ENCODE measurements around the gene RFNG. TPM values are rescaled to one million over a fixed set of nuclear protein-coding genes. Genes with fewer than 3 reads are reported as not detected.

Gene RFNG
- total and polyA plus RNA-seq, 9 donors = 20.9 to 61.3 (median 44.7) TPM

DNA sequence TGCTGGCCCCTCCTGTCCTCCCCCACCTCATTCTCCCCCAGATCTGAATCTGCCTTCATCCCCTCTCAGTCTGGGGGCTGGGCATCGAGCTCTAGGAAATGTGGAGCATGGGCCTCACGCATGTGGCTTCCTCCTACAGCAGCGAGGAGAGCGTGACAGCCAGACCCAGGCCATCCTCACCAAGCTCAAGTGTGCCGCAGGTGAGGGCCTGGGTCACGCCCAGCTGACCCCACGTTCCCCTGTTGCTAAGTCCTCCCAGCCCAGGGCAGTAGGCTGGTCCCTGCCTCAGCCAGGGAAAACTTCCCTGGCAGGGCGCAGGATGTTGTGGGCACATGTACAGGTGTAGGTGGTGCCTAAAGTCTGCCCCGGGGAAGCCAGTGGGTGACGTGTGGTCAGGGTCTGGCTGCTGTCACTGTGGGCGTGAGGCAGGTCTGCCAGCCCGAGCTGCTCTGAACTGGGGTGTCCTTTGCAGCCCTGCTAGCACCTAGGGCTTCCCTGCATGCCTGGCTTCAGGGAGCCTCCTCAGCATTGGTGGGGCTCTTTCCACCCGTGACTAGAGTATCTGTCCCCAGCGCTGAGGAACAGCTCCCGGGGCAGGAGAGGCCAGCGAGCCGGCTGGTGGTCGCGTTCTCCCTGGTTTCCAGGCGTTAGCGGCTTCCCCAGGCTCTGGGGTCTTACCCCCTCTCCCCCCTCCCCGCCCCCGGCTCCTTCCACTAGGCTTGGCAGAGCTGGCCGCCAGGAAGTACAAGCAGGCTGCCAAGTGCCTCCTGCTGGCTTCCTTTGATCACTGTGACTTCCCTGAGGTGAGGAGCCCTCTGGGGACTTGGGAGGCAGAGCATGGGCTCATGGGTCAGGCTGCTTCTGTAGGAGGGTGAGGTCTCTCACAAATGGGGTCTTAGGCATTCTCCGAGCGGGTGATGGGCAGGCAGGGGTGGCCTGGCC is 3.7 kb upstream of the RFNG start:
- intact Hi-C loops (cut with DNase I) = loop anchor here in 1 of 4 donors (10.0 kb wide), 1 partner anchor 60 kb away; no protein-coding TSS in a partner anchor
- H3K4me1 ChIP-seq (ENCODE audit: insufficient read depth) = peaks cover 6% of the 10 kb centered on the region
- no peak overlapping the region for H3K27ac ChIP-seq
- whole genome bisulfite sequencing, 3 donors = 74 to 80% (median 76%) methylated on average over 26 of the region's 26 CpGs
- no peaks in the 10 kb centered on the region for H3K27me3 ChIP-seq
- no peak for TF ChIP-seq EP300 (IDR thresholded peaks at IDR 0.05)
- no peak for TF ChIP-seq POLR2A (IDR thresholded peaks at IDR 0.05)
- TF ChIP-seq, protein P1, sequence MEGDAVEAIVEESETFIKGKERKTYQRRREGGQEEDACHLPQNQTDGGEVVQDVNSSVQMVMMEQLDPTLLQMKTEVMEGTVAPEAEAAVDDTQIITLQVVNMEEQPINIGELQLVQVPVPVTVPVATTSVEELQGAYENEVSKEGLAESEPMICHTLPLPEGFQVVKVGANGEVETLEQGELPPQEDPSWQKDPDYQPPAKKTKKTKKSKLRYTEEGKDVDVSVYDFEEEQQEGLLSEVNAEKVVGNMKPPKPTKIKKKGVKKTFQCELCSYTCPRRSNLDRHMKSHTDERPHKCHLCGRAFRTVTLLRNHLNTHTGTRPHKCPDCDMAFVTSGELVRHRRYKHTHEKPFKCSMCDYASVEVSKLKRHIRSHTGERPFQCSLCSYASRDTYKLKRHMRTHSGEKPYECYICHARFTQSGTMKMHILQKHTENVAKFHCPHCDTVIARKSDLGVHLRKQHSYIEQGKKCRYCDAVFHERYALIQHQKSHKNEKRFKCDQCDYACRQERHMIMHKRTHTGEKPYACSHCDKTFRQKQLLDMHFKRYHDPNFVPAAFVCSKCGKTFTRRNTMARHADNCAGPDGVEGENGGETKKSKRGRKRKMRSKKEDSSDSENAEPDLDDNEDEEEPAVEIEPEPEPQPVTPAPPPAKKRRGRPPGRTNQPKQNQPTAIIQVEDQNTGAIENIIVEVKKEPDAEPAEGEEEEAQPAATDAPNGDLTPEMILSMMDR (IDR thresholded peaks at IDR 0.05) = no peak
- no peak overlapping the region for H3K4me3 ChIP-seq
- peak in 1 of 5 donors; percentile 11 for DNase-seq
- H3K36me3 ChIP-seq = no peaks in the 10 kb centered on the region
- H3K9me3 ChIP-seq = no peaks in the 10 kb centered on the region

DNA sequence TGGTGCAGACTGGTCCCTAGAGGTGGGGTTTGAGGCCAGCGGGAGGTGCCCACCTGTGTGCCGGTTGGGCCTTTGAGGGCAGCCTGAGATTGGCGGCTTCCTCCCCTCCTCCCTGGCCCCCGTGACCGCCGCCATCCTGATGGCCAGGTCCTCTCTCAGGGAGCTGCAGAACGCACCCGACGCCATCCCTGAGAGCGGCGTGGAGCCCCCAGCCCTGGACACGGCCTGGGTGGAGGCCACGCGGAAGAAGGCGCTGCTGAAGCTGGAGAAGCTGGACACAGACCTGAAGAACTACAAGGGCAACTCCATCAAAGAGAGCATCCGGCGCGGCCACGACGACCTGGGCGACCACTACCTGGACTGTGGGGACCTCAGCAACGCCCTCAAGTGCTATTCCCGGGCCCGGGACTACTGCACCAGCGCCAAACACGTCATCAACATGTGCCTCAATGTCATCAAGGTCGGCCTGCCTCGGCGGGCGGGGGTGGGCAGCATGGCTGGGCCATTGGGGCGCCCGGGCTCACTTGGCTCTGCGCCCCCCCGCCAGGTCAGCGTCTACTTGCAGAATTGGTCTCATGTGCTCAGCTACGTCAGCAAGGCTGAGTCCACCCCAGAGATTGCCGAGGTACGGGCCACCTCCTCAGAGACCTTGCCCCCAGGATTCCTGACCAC is 2.9 kb upstream of the RFNG start:
- 80 to 85% (median 83%) methylated on average over 36 to 38 of the region's 38 CpGs for WGBS, 3 donors
- Histone ChIP-seq H3K36me3 (no peaks in the 10 kb centered on the region), H3K4me1 (ENCODE audit: insufficient read depth) (peaks cover 9% of the 10 kb centered on the region), H3K27ac (no peak overlapping the region), H3K27me3 (no peaks in the 10 kb centered on the region), H3K9me3 (no peaks in the 10 kb centered on the region), H3K4me3 (no peak overlapping the region)
- DNase-seq = peak in 3 of 5 donors; percentile 25 to 38 (median 27)
- TF ChIP-seq EP300 (IDR thresholded peaks at IDR 0.05) = no peak
- no peak for TF ChIP-seq POLR2A (IDR thresholded peaks at IDR 0.05)
- TF ChIP-seq, protein P1 (IDR thresholded peaks at IDR 0.05) = no peak
- intact Hi-C loops (cut with DNase I) = loop anchor here in 1 of 4 donors (10.0 kb wide), 1 partner anchor 60 kb away; no protein-coding TSS in a partner anchor

DNA sequence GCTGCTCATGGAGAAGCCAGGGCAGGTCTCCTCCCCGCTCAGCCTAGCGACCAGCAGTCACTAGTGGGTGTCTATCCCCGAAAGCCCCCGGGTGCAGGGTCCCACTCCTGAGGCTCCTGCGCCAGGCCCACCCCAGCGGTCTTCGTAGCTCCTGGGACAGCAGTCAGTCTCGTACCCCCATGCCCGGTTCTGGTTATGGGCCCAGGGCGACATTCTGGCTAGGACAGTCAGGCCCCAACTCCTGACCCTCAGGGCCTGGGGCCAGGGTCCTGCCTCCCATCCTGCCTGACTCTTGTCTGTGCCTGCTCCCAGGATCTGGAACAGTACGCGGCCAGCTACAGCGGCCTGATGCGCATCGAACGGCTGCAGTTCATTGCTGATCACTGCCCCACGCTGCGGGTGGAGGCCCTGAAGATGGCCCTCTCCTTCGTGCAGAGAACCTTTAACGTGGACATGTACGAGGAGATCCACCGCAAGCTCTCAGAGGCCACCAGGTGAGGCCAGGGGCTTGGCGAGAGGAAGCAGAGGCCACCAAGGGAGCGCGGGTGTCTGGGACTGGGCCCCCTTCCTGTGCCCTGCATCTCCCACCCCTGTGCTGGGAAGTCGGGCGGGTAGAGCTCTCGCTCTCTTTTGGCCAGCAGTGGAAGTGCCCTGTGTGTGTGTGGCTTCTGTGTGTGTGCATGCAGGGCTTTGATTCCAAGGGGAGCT is 2.1 kb upstream of the RFNG start:
- peaks cover 9% of the 10 kb centered on the region for H3K4me1 ChIP-seq (ENCODE audit: insufficient read depth)
- WGBS, 3 donors = 88 to 91% (median 90%) methylated on average over 26 to 28 of the region's 28 CpGs
- no peaks in the 10 kb centered on the region for H3K36me3 ChIP-seq

More for the DNA sequence above, 2.1 kb upstream of the RFNG start:
- TF ChIP-seq EP300 (IDR thresholded peaks at IDR 0.05) (no peak), POLR2A (IDR thresholded peaks at IDR 0.05) (no peak)
- TF ChIP-seq, protein P1 (IDR thresholded peaks at IDR 0.05) = no peak
- no peaks in the 10 kb centered on the region for H3K9me3 ChIP-seq
- peak in 2 of 5 donors; percentile 12 to 17 for DNase-seq
- intact Hi-C loops (cut with DNase I) = loop anchor here in 1 of 4 donors (10.0 kb wide), 1 partner anchor 59 kb away; no protein-coding TSS in a partner anchor
- no peaks in the 10 kb centered on the region for H3K27me3 ChIP-seq
- no peak overlapping the region for H3K4me3 ChIP-seq
- H3K27ac ChIP-seq = no peak overlapping the region
